HG03469 (cell line): Measurements from ENCODE around the gene SLC8A1.
A peak's percentile ranks its signal among the peaks of the same experiment; 100 is the strongest.

Source experiments
- ATAC-seq: cut with Tn5 transposase; IDR thresholded peaks from one replicate; pipeline ENCODE4 v1.9.1; 2021; ENCODE audit warnings: mild to moderate bottlenecking, moderate library complexity, moderate number of reproducible peaks; ENCODE audit not compliant: unreplicated experiment

The SLC8A1 gene

GRCh38 chr2:40281021-40281940 lies 170.6 kb downstream of the SLC8A1 start:
- ATAC-seq = peak; percentile 49

DNA sequence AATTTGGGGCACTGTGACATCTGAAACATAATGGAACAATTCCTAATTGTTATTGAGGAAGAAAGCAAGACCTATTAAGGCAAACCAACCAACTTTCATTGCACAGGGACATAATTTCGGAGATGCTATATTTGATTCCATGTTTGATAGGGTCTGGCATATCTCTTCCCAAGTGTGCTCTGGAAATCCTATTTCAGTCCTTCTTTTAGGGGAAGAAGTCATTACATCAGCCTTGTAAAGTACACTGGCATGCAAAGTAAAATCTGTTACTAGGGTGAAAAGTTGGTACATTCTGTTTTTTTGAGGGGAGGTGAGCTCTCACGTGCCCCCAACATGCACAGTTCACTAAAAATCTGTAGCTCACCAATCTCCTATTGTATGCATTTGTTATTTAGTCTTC lies 172.4 kb downstream of the SLC8A1 start:
- ATAC-seq = no peak

DNA sequence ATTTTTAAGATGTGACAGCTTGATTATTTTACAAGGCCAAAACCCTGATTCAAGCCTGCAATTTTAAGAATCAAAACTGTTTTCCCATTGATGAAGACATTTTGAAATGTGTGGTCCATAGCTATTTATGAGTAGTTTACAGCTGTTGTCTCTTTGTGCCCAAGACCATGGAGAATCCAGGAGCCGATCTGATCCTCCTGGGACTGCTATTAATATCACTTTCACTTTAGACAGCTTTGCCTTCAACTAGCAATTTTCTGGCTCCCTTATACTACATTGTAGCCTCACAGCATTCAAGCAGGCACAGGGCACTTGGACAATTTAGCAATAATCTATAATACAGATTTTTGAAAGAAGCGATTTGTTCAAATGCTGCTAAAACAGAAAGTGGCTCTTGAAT lies 172.9 kb downstream of the SLC8A1 start:
- ATAC-seq = no peak

- ATAC-seq = no peak
Observed at GRCh38 chr2:40276076-40276475, 175.8 kb downstream of the SLC8A1 start.

DNA sequence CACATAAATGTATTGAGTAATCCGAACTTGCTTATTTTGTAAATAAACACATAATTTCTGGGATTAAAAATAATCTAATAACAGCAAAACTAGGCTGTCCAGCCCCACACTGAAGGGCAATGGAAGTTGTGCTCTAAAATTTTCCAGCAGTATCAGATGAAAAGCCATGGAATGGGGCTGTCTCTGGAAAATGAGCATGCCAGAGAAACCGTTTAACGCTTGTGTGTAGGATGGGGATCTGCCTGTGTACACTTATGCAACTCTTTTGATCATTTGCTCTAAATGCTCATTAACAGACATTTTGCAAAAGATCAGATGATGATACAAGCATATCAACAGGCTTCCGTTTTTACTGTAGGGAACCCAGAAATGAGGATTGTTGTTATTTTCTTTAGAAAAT lies 177.6 kb downstream of the SLC8A1 start:
- no peak for ATAC-seq

GRCh38 chr2:40273734-40274182 lies 178.1 kb downstream of the SLC8A1 start:
- no peak for ATAC-seq

DNA sequence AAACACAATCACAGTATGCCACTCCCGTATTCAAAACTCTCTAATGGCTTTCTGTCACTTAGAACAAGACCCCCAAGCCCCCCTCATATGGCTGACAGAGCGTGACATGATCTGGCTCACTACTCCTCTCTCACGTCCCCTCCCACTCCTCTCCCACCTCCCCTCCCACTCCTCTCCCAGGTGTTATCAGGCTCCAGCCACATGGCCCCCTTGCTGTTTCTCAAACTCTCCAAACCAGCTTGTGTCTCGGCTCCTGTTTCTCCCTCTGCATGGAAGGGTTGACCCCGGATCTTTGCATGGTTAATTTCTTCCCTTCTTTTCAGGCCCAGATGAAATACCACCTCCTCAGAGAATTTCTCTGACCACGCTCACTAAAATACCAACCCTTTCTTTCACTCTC lies 180.8 kb downstream of the SLC8A1 start:
- ATAC-seq = no peak

DNA sequence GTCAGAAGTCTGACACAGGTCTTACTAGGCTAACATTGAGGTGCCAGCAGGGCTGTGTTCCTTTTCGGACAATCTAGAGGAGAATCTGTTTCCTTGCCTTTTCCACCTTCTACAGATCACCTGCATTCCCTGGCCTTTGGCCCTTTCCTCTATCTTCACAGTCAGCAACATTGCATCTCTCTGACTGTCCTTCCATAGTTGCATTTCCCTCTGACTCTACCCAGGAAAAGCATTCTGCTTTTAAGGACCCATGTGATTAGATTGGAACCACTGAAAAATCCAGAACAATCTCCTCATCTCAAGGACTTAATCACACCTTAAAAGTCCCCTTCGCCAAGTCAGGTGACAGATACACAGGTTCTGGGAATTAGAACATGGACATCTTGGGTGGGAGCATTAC lies 181.5 kb downstream of the SLC8A1 start:
- no peak for ATAC-seq

DNA sequence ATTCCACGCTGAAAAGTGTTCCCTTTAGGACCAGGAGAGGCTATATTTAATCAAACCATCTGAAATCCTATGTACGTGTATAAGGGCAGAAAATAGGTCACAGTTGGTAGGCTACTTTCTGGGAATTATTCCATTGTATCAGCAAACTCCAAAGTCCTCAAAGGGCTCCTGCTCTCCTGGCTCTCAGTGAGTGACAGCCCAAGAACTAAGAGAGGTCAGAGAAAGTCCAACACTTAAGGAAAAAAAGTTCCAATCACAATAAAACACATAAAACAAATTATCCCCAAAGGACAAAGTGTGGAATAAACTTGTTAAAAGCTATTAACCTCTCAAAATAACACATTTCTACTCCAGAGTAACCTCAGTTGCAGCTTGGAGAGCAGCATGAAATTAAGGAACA lies 183.3 kb downstream of the SLC8A1 start:
- ATAC-seq = no peak

- no peak for ATAC-seq
Observed at GRCh38 chr2:40266201-40266600, 185.7 kb downstream of the SLC8A1 start.

GRCh38 chr2:40265602-40266001 lies 186.3 kb downstream of the SLC8A1 start:
- no peak for ATAC-seq

DNA sequence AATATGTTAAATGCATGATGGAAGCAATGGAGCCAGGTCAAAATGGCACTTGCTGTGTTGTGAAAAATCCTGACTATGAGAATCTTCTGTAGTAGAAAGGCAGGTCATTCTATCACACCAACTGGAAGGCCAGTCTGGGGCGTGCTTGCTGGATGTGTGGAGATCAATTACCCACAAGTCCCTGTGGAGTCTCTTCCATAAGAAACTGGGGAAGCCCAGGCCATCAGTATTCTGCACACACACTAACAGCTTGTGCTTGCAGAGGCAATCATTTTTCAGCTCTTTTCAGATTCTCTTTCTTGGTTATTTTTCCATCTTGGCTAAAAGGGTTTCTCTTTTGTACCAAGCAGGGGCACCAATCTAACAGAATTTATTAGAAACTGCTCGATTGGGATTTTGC lies 190.8 kb downstream of the SLC8A1 start:
- no peak for ATAC-seq

- peak; percentile 53 for ATAC-seq
Observed at GRCh38 chr2:40260437-40260836, 191.5 kb downstream of the SLC8A1 start.

DNA sequence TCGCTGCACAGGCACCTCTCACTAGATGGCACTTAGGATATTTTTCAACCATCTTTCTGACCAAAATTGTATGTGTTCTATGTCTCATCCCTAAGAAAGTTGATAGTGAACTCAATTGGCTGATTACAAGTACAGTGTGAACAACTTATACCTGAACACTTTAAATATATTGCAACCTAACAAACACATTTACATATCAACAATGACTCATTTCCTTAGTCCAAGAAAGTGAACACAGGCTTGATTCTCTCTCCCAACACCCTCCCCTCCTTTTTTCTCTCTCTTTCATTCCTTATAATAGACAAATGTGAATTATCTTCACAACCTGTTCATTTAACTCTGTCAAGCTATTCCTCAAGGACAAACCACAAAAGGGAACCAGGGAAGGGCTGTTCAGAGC lies 192.0 kb downstream of the SLC8A1 start:
- ATAC-seq = no peak

GRCh38 chr2:40258135-40258457 lies 193.8 kb downstream of the SLC8A1 start:
- ATAC-seq = no peak

GRCh38 chr2:40257340-40258134 lies 194.4 kb downstream of the SLC8A1 start:
- no peak for ATAC-seq

DNA sequence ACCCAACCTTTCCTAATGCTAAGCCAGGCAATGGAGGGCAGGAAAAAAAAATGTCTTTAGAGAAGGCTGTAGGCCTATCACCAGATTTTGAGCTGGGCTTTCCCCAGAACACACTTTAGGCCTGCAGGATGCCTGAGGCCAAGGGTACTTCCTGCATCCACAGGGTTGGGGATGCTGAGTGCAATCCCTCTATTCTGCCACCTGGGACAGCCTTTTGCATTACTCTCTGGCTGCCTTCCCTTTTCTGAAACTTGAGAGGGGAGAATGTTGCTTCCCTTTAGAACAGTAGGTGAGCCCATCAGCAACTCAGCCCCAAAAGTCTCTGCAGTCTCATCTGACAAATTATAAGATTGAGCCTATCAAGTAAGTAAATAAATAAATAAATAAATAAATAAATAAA lies 195.2 kb downstream of the SLC8A1 start:
- no peak for ATAC-seq

DNA sequence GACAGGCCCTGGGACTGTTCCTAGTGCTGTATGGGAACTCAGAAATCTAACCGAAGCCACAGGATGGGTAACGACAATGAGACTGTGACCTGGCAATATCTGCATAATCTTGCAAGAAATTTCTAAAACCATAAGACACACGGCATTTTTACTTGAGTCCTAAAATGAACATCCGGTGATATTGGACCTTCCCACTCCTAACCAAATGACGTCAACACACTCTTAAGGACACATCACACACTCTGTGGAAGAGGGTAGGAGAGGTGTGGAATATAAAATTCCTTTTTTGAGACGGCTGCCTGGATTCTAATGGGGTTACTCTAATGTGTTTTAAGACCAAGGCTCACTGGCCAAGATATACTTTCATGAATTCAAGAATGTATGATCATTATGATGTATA lies 195.9 kb downstream of the SLC8A1 start:
- no peak for ATAC-seq

DNA sequence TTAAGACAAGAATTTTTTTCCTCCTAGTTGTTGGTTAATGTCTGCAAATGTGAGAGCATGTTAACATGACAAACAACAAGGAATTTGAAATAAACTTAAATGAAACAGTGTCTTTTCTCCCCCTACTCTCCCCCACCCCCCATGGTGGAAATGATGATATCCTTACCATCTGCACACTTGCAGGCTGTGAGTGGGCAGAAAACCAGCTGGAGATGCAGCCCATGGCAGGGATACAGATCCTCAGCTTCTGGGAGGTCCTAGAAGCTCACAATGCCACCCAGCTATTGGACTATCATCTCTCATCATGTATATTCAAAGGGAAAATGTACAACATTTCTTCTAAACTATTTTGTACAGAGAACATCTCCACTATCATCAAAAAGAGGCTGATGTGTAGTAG lies 196.8 kb downstream of the SLC8A1 start:
- no peak for ATAC-seq

DNA sequence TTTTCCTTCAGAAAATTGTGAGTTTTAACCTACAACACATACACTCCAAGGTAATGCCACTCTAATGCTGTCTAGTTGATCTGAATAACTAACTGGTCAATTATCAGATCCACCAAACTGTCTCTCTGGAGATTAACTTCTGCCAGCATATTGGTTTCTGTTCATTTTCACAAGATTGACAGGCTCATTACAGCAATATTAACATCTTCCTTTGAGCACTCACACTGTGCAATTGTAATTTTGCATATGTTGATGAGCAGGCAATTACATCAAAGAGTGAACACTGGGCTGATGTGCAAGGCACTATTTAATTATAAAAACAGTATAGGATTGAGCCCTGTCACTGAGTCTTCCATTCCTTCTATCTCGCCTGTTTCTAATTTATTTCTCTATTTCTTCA lies 197.3 kb downstream of the SLC8A1 start:
- ATAC-seq = no peak

DNA sequence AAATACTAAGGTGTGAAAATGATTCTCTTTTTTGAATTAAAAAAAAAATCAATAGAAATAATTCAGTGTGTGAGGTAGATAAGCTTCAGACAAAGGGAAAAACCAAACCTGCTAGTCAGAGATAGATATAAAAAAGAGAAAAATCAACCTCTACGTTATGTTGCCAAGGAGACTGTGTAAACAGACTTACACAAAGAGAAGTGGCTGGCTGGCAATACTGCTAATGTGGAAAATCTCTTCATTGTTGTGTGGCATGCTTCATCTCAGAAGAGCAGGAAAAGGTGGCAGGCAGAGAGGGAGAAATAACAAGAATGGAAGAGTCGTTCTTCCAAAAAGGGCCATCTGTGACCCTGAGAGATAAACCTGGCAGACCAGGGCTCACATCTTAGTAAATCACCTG lies 200.8 kb downstream of the SLC8A1 start:
- no peak for ATAC-seq

GRCh38 chr2:40249577-40249976 lies 202.3 kb downstream of the SLC8A1 start:
- ATAC-seq = no peak
